GM12878 (cell line): ENCODE results near the gene TMEM11. TPM values are rescaled to one million over a fixed set of nuclear protein-coding genes. Genes with fewer than 3 reads are reported as not detected.

Experiments
- ATAC-seq: fragments of 200-7000 bp; cut with Tn5 transposase; 3 replicates; pipeline ENCODE4 v1.9.1; 2020; ENCODE audit warnings: mild to moderate bottlenecking, moderate library complexity
- BruUV-seq: library from RNA; stranded (reverse); fragments of 400-500 nt; replicated peaks from 2 replicates; lab custom pipeline; 2021; lab: Mats Ljungman, UMichigan
- CTCF ChIA-PET: fragments of 300-600 bp; sonication (Branson Sonifier 250); formaldehyde crosslinking; extraction: SDS; loops from one replicate; lab custom pipeline; 2021; ENCODE audit warnings: inconsistent platforms; lab: Yijun Ruan, JAX
- POLR2A ChIA-PET: fragments of 350-600 bp; formaldehyde crosslinking; extraction: SDS; loops from one replicate; lab custom pipeline; 2021; ENCODE audit warnings: inconsistent platforms; lab: Charles Lee
- RAD21 ChIA-PET: fragments of 300-600 bp; sonication (Branson Sonifier 250); formaldehyde crosslinking; loops from one replicate; lab custom pipeline; 2023; ENCODE audit warnings: antibody characterized with exemption; ENCODE audit not compliant: unreplicated experiment; lab: Charles Lee
- SMC1A ChIA-PET: fragments of 300-600 bp; sonication (Branson Sonifier 250); formaldehyde crosslinking; loops from one replicate; lab custom pipeline; 2023; ENCODE audit not compliant: unreplicated experiment, uncharacterized antibody; lab: Charles Lee
- DNase-seq: peaks from one replicate; pipeline ENCODE4 v3.0.0-alpha.2; 2011; ENCODE audit warnings: low read depth, low spot score
- FAIRE-seq: peaks from 3 replicates; lab custom pipeline; 2011; peaks lifted over from hg19 to GRCh38; lab: Jason Lieb, UNC
- H2AFZ ChIP-seq: 2 replicates; pipeline ENCODE4 v1.6.0; 2011; ENCODE audit warnings: low read depth, low read length, control low read depth; ENCODE audit not compliant: control insufficient read depth
- H3K27ac ChIP-seq: 2 replicates; pipeline ENCODE4 v1.5.1; 2011; ENCODE audit warnings: control low read depth; ENCODE audit not compliant: control insufficient read depth, insufficient read depth
- H3K27me3 ChIP-seq, 2 experiments: replicated peaks in 1 of 2; 2 replicates each; pipeline versions ENCODE4 v1.6.0 to v1.6.1; 2011; ENCODE audit warnings: low read length in 1 of 2; ENCODE audit not compliant: control insufficient read depth in 2 of 2, insufficient read depth in 2 of 2
- H3K36me3 ChIP-seq, 2 experiments: 2 replicates each; pipeline ENCODE4 v1.5.1; 2011; ENCODE audit warnings: low read length in 1 of 2; ENCODE audit not compliant: control insufficient read depth in 2 of 2, insufficient read depth in 2 of 2
- H3K4me1 ChIP-seq: 2 replicates; pipeline ENCODE4 v1.6.1; 2011; ENCODE audit warnings: mild to moderate bottlenecking, low read length, moderate library complexity, mixed read lengths; ENCODE audit not compliant: control insufficient read depth, insufficient read depth
- H3K4me2 ChIP-seq: 2 replicates; pipeline ENCODE4 v1.6.0; 2011; ENCODE audit warnings: control low read depth; ENCODE audit not compliant: control insufficient read depth, insufficient read depth
- H3K4me3 ChIP-seq: fragments of 200-600 bp; sonication (generic); 2 replicates; pipeline ENCODE4 v1.5.1; 2016
- H3K79me2 ChIP-seq: 2 replicates; pipeline ENCODE4 v1.6.0; 2011; ENCODE audit warnings: low read length; ENCODE audit not compliant: control insufficient read depth, insufficient read depth
- H3K9ac ChIP-seq: 2 replicates; pipeline ENCODE4 v1.8.0; 2011; ENCODE audit warnings: low read length, control low read depth, mixed read lengths; ENCODE audit not compliant: control insufficient read depth, insufficient read depth
- H3K9me3 ChIP-seq: replicated peaks from 3 replicates; pipeline ENCODE4 v1.5.1; 2011; ENCODE audit warnings: mild to moderate bottlenecking, low read length; ENCODE audit not compliant: control insufficient read depth, insufficient read depth
- H4K20me1 ChIP-seq: 2 replicates; pipeline ENCODE4 v1.6.0; 2011; ENCODE audit not compliant: control insufficient read depth, insufficient read depth
- CBX5 ChIP-seq: sonication (generic); IDR thresholded peaks from 2 replicates; pipeline ENCODE4 v1.6.1; 2016; ENCODE audit warnings: low read depth, moderate library complexity, mild to moderate bottlenecking, inconsistent platforms
- CHD1 ChIP-seq: IDR thresholded peaks from 2 replicates; pipeline ENCODE4 v1.6.1; 2012; ENCODE audit warnings: low read depth, low read length, improper control_type of control experiment
- EED ChIP-seq: sonication (generic); IDR thresholded peaks from 2 replicates; pipeline ENCODE4 v1.6.1; 2016; ENCODE audit warnings: antibody characterized with exemption, low read depth
- IKZF2 ChIP-seq, 2 experiments: fragments of 450-650 bp; IDR thresholded peaks; 2 replicates each; pipeline ENCODE4 v1.6.1; 2017; ENCODE audit warnings: mild to moderate bottlenecking in 2 of 2, moderate library complexity in 2 of 2
- KDM1A ChIP-seq: fragments of 200-600 bp; sonication (generic); IDR thresholded peaks from 2 replicates; pipeline ENCODE4 v1.6.1; 2016; ENCODE audit warnings: borderline replicate concordance
- KLF5 ChIP-seq: fragments of 450-650 bp; IDR thresholded peaks from 2 replicates; pipeline ENCODE4 v1.6.1; 2014; ENCODE audit warnings: mild to moderate bottlenecking; ENCODE audit not compliant: partially characterized antibody
- NFYB ChIP-seq: IDR thresholded peaks from 2 replicates; pipeline ENCODE4 v1.6.1; 2011; ENCODE audit warnings: low read depth, mild to moderate bottlenecking, low read length, improper control_type of control experiment, moderate library complexity; ENCODE audit not compliant: insufficient read depth
- NRF1 ChIP-seq: conservative IDR thresholded peaks from 2 replicates; pipeline ENCODE4 v1.6.1; 2011; ENCODE audit warnings: mild to moderate bottlenecking, low read depth, low read length, improper control_type of control experiment
- POLR2AphosphoS5 ChIP-seq: IDR thresholded peaks from 2 replicates; pipeline ENCODE4 v1.6.1; 2011; ENCODE audit warnings: mild to moderate bottlenecking, low read length, inconsistent platforms
- SMAD1 ChIP-seq: fragments of 450-650 bp; IDR thresholded peaks from 2 replicates; pipeline ENCODE4 v1.6.1; 2018; ENCODE audit warnings: mild to moderate bottlenecking, low read depth; ENCODE audit not compliant: partially characterized antibody
- SUZ12 ChIP-seq: fragments of 200-600 bp; sonication (generic); IDR thresholded peaks from one replicate; pipeline ENCODE4 v1.6.1; 2018; ENCODE audit warnings: antibody characterized with exemption, mild to moderate bottlenecking; ENCODE audit not compliant: unreplicated experiment
- ZNF622 ChIP-seq: fragments of 450-650 bp; IDR thresholded peaks from 2 replicates; pipeline ENCODE4 v1.6.1; 2017; ENCODE audit warnings: mild to moderate bottlenecking, inconsistent platforms
- WGBS: methylation state at CpG from one replicate; pipeline ENCODE4 v1.1.6; 2016; ENCODE audit warnings: low lambda C conversion rate; ENCODE audit not compliant: insufficient replicate concordance, insufficient coverage; ENCODE audit errors: missing lambda C conversion rate; 5-methylcytosine and 5-hydroxymethylcytosine counted together
- in situ Hi-C: fragments of 300-500 bp; cut with MboI; formaldehyde crosslinking; loops from 9 replicates; pipeline ENCODE4 v1.14.3; 2018; ENCODE audit warnings: mixed read lengths
- intact Hi-C: fragments of 100-400 bp; cut with micrococcal nuclease; formaldehyde crosslinking; loops from one replicate; pipeline ENCODE4 v1.14.2; 2022; ENCODE audit not compliant: unreplicated experiment
- polyA plus RNA-seq, 11 experiments: library from polyadenylated mRNA; depleted of rRNA in 4 of 11; unstranded in 6 of 11; stranded (reverse) in 5 of 11; fragments of >200 nt; fragmentation: Nextera tagmentation in 4 of 11; fragmentation: Illumina TruSeq in 1 of 11; extraction: Ambion mirVana in 4 of 11; extraction: Trizol in 1 of 11; gene quantifications; 1 replicate in 1 of 11; 2 replicates in 10 of 11; pipeline versions ENCODE4 v1.2.1 to v1.2.3, GENCODE V29; 2011 to 2016; ENCODE audit warnings: inconsistent platforms in 2 of 11, missing spikeins in 2 of 11, low read depth in 1 of 11
- total RNA-seq, 4 experiments: library from RNA; depleted of rRNA in 3 of 4; stranded (reverse); fragments of >200 nt in 3 of 4; fragmentation: Illumina TruSeq in 1 of 4; extraction: Trizol in 1 of 4; gene quantifications; 2 replicates each; pipeline versions ENCODE4 v1.2.1 to v1.2.3, GENCODE V29; 2013 to 2021
- TF ChIP-seq, protein P1 (sequence below): fragments of 450-650 bp; IDR thresholded peaks from 2 replicates; pipeline ENCODE4 v1.6.1; 2014; ENCODE audit warnings: mild to moderate bottlenecking
- TF ChIP-seq, protein P2 (sequence below): fragments of 450-650 bp; conservative IDR thresholded peaks from 2 replicates; pipeline ENCODE4 v1.6.1; 2017; ENCODE audit warnings: mild to moderate bottlenecking, moderate library complexity

Gene TMEM11
- total and polyA plus RNA-seq, 10 of the 15 experiments (the other 5 are each of a cell fraction or from before 2014, with no cell fraction given) = 14.4 to 63.4 (median 27.2) TPM

DNA sequence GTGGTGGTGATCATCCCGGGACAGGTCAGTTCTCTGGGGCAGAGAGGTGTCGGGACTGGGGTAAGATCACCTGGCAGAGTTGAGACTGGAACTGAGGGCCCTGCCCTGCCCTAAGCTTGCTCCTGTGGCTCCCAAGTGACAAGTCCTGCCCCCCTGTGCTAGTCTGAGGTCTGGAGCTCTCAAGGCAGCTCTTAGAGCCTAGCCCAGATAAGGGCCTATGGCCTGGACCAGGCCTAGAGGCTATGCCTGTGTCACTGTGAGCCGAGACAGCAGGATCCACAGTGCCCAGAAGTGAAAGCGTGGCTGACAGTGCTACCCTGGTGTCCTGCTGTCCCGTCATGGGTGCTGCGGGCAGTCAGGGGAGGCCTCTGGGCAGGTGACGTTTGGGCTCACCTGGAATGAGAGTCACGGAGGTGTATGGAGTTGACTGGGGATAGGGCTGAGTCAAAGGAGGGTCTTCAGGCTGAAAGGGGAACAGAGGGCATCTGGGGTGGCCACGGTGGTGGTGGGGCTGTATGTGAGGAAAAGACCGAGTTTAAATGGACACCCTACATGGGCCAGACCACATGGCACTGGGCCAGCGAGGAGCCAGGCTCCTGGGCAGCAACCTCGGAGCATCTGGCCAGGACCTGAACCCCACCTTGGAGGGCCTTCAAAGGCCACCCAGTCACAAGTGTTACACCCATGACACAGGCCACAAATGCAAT, 33.7 kb upstream of the TMEM11 start:
- SMC1A ChIA-PET = no interaction called here
- no TSS peak for BruUV-seq

DNA sequence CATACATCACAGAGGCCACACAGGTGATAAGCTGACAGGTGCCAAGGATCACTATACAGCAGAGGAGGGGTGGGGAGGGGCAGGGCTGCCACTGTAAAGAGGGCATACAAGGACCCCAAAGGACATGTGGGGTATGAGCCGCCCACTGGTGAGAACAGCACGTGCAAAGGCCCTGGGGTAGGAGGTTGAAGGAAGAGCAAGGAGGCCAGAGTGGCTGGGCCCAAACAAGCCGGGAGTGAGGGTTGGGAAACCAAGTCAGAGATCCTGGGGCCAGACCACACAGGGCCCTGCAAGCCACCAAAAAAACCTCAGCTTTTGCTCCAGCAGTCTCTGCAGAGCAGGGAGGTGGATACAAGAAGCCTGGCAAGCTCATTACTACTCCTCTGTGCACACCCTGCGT, 32.7 kb upstream of the TMEM11 start:
- CTCF ChIA-PET = no interaction called here
- Histone ChIP-seq H3K4me3 (no peak overlapping the region), H3K9me3 (no peaks in the 10 kb centered on the region), H3K79me2 (no peaks in the 10 kb centered on the region), H3K36me3 (no peaks in the 10 kb centered on the region), H3K9ac (no peak overlapping the region), H3K4me2 (no peak overlapping the region), H3K27me3 (no peaks in the 10 kb centered on the region; a peak in 1 of 4 replicates), H3K27ac (no peak overlapping the region), H4K20me1 (no peaks in the 10 kb centered on the region; the same call in 1 of the 2 replicates), H3K4me1 (no peaks in the 10 kb centered on the region), H2AFZ (no peak overlapping the region)
- in situ Hi-C loops (loop anchor here (5.0 kb wide), 1 partner anchor 49 kb away; no protein-coding TSS in a partner anchor), intact Hi-C loops (no loop called here)
- DNase-seq = no peak
- BruUV-seq = no TSS peak
- ATAC-seq = no peak
- RAD21 ChIA-PET = no interaction called here
- SMC1A ChIA-PET = no interaction called here
- FAIRE-seq = no peak
- WGBS = 47% methylated on average over 4 of the region's 4 CpGs
- POLR2A ChIA-PET = no interaction called here
- TF ChIP-seq NFYB (no peak), POLR2AphosphoS5 (no peak), SMAD1 (no peak), CHD1 (no peak), KDM1A (no peak), SUZ12 (no peak), ZNF622 (no peak), EED (no peak), KLF5 (no peak), IKZF2 (IDR thresholded peaks at IDR 0.05) (no peak)
- TF ChIP-seq, protein P1, sequence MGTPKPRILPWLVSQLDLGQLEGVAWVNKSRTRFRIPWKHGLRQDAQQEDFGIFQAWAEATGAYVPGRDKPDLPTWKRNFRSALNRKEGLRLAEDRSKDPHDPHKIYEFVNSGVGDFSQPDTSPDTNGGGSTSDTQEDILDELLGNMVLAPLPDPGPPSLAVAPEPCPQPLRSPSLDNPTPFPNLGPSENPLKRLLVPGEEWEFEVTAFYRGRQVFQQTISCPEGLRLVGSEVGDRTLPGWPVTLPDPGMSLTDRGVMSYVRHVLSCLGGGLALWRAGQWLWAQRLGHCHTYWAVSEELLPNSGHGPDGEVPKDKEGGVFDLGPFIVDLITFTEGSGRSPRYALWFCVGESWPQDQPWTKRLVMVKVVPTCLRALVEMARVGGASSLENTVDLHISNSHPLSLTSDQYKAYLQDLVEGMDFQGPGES = no peak
- TF ChIP-seq, protein P2, sequence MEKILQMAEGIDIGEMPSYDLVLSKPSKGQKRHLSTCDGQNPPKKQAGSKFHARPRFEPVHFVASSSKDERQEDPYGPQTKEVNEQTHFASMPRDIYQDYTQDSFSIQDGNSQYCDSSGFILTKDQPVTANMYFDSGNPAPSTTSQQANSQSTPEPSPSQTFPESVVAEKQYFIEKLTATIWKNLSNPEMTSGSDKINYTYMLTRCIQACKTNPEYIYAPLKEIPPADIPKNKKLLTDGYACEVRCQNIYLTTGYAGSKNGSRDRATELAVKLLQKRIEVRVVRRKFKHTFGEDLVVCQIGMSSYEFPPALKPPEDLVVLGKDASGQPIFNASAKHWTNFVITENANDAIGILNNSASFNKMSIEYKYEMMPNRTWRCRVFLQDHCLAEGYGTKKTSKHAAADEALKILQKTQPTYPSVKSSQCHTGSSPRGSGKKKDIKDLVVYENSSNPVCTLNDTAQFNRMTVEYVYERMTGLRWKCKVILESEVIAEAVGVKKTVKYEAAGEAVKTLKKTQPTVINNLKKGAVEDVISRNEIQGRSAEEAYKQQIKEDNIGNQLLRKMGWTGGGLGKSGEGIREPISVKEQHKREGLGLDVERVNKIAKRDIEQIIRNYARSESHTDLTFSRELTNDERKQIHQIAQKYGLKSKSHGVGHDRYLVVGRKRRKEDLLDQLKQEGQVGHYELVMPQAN = no peak

More for the DNA sequence above, 33.7 kb upstream of the TMEM11 start:
- WGBS = 25% methylated on average over 12 of the region's 12 CpGs
- POLR2A ChIA-PET = no interaction called here
- TF ChIP-seq NRF1 = no peak
- TF ChIP-seq CBX5 = no peak
- Histone ChIP-seq H4K20me1 (no peaks in the 10 kb centered on the region; the same call in 1 of the 2 replicates), H3K27ac (no peak overlapping the region), H2AFZ (no peak overlapping the region), H3K9me3 (no peaks in the 10 kb centered on the region), H3K4me2 (no peak overlapping the region), H3K27me3 (peaks cover 2% of the 10 kb centered on the region in 2 experiments; a peak in 3 of 4 replicates), H3K9ac (no peak overlapping the region), H3K4me1 (no peaks in the 10 kb centered on the region), H3K36me3 (no peaks in the 10 kb centered on the region), H3K79me2 (no peaks in the 10 kb centered on the region), H3K4me3 (no peak overlapping the region)
- ATAC-seq (no peak; the same call in 2 of the 3 replicates), DNase-seq (no peak), FAIRE-seq (no peak)
- in situ Hi-C loops = loop anchor here (5.0 kb wide), 1 partner anchor 50 kb away; no protein-coding TSS in a partner anchor
- RAD21 ChIA-PET = no interaction called here
- CTCF ChIA-PET = no interaction called here
- intact Hi-C loops = no loop called here
